ENCODE results near the gene KNSTRN. TPM values are rescaled to one million over a fixed set of nuclear protein-coding genes. Genes with fewer than 3 reads are reported as not detected.
A peak's percentile ranks its signal among the peaks of the same experiment; 100 is the strongest.

Gene KNSTRN
- total and polyA plus RNA-seq, 2 of the 4 experiments (the other 2 are of a cell fraction): 33.1 to 73.5 TPM

- Histone ChIP-seq H2BK20ac (ENCODE audit: low read depth, low read length) (no peak overlapping the region), H4K20me1 (ENCODE audit: insufficient read depth, low read length) (peaks cover 27% of the 10 kb centered on the region), H3K18ac (ENCODE audit: low read depth, low read length) (no peak overlapping the region; the same call in 1 of the 2 replicates), H3K4me3 (ENCODE audit: insufficient read depth, low read depth, low read length) (peak overlapping the region; percentile 49), H3K79me1 (ENCODE audit: low read depth in 1 of 2, low read length in 2 of 2) (peaks cover under 1 to 22% of the 10 kb centered on the region in 2 experiments), H3K27ac (ENCODE audit: insufficient read depth, low read length) (no peak overlapping the region), H2BK120ac (ENCODE audit: low read depth, low read length) (no peak overlapping the region), H3K4me1 (ENCODE audit: control insufficient read depth, insufficient read depth, low read length) (peaks cover 16% of the 10 kb centered on the region), H2BK15ac (ENCODE audit: low read depth, low read length) (no peak overlapping the region), H3K56ac (ENCODE audit: extremely low read depth, insufficient read depth, low read length) (no peak overlapping the region), H3K4me2 (ENCODE audit: low read depth, low read length) (peak overlapping the region; percentile 92), H3K36me3 (ENCODE audit: control insufficient read depth, insufficient read depth, low read length) (no peaks in the 10 kb centered on the region), H2AK9ac (replicated peaks; ENCODE audit: low read depth, low read length, poor library complexity) (peak overlapping the region; percentile 47), H2AFZ (replicated peaks; ENCODE audit: low read length, poor library complexity) (peak overlapping the region; percentile 87), H3K9me3 (ENCODE audit: control insufficient read depth, insufficient read depth, low read length) (no peaks in the 10 kb centered on the region), H3K9me1 (ENCODE audit: insufficient read depth, low read length) (peaks cover 9% of the 10 kb centered on the region; the same call in 1 of the 2 replicates), H2AK5ac (ENCODE audit: low read depth, low read length) (no peak overlapping the region), H3K14ac (replicated peaks; ENCODE audit: low read depth, low read length) (peak overlapping the region; percentile 49; the same call in 1 of the 2 replicates), H4K5ac (ENCODE audit: low read depth, low read length) (peak overlapping the region; percentile 36; the same call in 1 of the 2 replicates), H2BK5ac (ENCODE audit: low read depth, low read length, poor library complexity, severe bottlenecking) (no peak overlapping the region), H4K8ac (ENCODE audit: low read depth in 2 of 2, low read length in 2 of 2) (peak overlapping the region; percentile 64 to 65; a peak in 2 of 4 replicates), H3K27me3 (ENCODE audit: control insufficient read depth, insufficient read depth, low read length) (peaks cover 58% of the 10 kb centered on the region), H3K9ac (ENCODE audit: low read depth, low read length) (peak overlapping the region; percentile 62), H3K4ac (ENCODE audit: low read depth, low read length) (peak overlapping the region; percentile 68), H3K23ac (ENCODE audit: low read depth, low read length) (no peak overlapping the region), H4K91ac (ENCODE audit: insufficient read depth, low read depth, low read length) (no peak overlapping the region)
- no TSS peak for BruUV-seq (replicated peaks)
- ChIA-PET POLR2A (ENCODE audit: unreplicated experiment) (no interaction called here), CTCF (interaction anchor here (0.6 to 1.0 kb wide), 3 partner anchors 10 to 85 kb away, joined by 3 to 4 read pairs (median 3); no protein-coding TSS in a partner anchor)
- intact Hi-C loops (cut with micrococcal nuclease) (no loop called here), in situ Hi-C loops (cut with MboI; ENCODE audit: low sequenced_read_pairs) (no loop called here), dilution Hi-C loops (cut with HindIII; ENCODE audit: low sequenced_read_pairs, unreplicated experiment) (no loop called here)
- DNase-seq: no peak
- TF ChIP-seq FOS (IDR thresholded peaks at IDR 0.05; ENCODE audit: low read depth, low read length) (no peak), CEBPB (IDR thresholded peaks at IDR 0.05; ENCODE audit: low read depth, low read length) (no peak), RAD21 (IDR thresholded peaks at IDR 0.05; ENCODE audit: low read length) (no peak), CHD1 (IDR thresholded peaks at IDR 0.05; ENCODE audit: low read depth, low read length) (no peak), RFX5 (IDR thresholded peaks at IDR 0.05; ENCODE audit: low read depth, low read length) (no peak), POLR2A (IDR thresholded peaks at IDR 0.05; ENCODE audit: low read depth, low read length) (no peak), NFE2L2 (IDR thresholded peaks at IDR 0.05; ENCODE audit: low read depth, low read length) (no peak), BHLHE40 (IDR thresholded peaks at IDR 0.05; ENCODE audit: low read depth, low read length) (no peak), ELK1 (IDR thresholded peaks at IDR 0.05; ENCODE audit: borderline replicate concordance, low read depth, low read length) (no peak), USF2 (IDR thresholded peaks at IDR 0.05; ENCODE audit: low read depth, low read length) (no peak), CTCF (conservative IDR thresholded peaks at IDR 0.05; ENCODE audit: low read depth, low read length) (no peak), MAZ (IDR thresholded peaks at IDR 0.05; ENCODE audit: borderline replicate concordance, low read depth, low read length) (no peak; the same call in 1 of the 2 replicates), SMC3 (IDR thresholded peaks at IDR 0.05; ENCODE audit: low read depth, low read length) (no peak), MAFK (IDR thresholded peaks at IDR 0.05; ENCODE audit: low read depth, low read length) (no peak), MXI1 (IDR thresholded peaks at IDR 0.05; ENCODE audit: borderline replicate concordance, low read depth, low read length) (no peak), RCOR1 (IDR thresholded peaks at IDR 0.05; ENCODE audit: insufficient replicate concordance, low read length) (no peak)
- ATAC-seq (ENCODE audit: low read depth): no peak
- 0% methylated on average over 1 of the region's 15 CpGs; no CpG with 5 or more reads in 1 of the 2 experiments for WGBS, 2 experiments (ENCODE audit: extremely low coverage in 2 of 2, insufficient read length in 1 of 2)
These were observed 57.0 kb downstream of the KNSTRN start for GRCh38 chr15:40439461-40439959.
